Cortex of kidney (tissue), 1 donor: Measurements from ENCODE around the gene MTMR11.

Experiments used
- DNase-seq: peaks from one replicate; lab custom pipeline; 2025; lab: John Stamatoyannopoulos, UW

The MTMR11 gene

DNA sequence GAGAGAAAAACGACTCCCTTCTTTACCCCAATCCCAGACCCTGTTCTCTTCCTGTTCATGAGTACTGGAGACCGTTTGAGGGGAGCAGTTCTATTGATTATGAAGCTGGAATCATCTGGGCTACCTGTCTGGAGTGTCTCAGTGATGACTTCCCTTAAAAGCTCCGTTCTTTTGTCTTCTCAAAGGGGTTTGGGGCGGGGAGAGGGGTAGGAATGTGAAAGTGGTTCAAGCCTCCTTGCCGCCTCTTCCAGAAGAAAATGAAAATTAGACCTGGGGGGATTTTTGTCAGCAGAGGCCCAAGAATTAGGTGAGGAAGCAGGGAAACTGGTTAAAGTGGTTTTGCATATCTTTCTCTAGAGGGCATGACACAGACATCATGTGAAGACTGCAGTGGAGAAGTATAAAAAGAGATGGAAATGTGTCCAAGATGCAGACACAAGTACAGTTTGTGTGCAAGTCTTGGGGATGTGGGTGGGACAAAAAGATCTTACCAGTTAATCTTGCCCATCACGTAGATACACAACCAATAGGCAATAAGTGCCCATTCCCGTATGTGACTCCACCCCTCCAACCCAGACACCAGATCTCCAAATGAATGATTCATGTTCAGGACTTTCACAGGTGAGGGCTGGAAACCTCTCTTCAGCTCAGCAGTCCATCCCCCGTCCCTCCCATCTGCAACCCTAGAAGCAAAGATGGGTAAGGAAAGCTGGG, 470 bp upstream of the MTMR11 start:
- DNase-seq, result no peak

DNA sequence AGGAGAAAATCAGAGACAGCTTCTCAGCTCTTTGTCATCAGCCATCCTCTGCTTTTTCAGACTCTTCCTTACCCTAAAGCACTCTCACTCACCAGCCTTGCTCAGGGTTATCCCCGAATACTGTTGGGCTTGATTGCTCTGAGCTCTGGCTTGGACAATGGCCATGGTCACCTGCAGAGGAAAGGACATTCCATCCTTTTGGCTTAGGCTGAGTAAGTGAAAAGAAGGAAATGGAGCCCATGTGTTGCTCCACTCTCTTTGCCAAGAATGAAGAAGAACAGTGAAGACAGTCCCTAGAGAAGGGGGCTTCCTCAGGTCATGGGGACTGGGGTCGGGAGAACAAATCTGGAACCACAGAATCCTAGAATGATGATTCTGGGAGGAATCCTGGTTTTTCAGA, 2.3 kb downstream of the MTMR11 start:
- no peak for DNase-seq

DNA sequence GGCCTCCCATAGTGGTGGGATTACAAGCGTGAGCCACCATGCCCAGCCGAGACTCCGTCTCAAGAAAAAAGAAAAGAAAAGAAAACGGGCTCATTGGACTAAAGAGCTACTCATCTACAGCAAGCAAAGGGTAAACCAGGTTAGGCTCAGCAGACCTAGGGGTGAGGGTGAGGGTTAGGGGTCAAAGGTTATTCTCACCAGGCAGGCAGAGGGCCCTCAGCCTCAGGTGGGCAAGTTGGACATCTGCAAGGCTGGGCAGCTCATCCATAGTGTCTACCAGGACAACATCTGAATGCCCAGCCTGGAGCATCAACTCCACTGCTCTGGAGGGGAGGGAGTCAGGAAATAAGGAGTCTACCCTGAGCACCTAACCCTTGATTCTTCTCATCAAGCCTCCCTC, 3.5 kb downstream of the MTMR11 start:
- no peak for DNase-seq

DNA sequence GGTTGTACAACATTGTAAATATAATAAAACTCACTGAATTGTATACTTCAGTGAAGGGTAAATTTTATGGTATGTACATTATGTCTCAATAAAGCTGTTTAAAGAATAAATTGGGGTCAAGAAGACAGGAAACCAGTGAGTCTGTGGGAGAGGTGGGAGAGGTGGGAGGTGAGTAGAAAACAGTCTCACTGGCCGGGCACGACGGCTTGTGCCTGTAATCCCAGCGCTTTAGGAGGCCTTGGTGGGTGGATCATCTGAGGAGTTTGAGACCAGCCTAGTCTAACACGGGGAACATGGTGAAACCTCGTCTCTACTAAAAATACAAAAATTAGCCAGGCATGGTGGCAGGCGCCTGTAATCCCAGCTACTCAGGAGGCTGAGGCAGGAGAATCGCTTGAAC, 4.2 kb downstream of the MTMR11 start:
- no peak for DNase-seq

DNA sequence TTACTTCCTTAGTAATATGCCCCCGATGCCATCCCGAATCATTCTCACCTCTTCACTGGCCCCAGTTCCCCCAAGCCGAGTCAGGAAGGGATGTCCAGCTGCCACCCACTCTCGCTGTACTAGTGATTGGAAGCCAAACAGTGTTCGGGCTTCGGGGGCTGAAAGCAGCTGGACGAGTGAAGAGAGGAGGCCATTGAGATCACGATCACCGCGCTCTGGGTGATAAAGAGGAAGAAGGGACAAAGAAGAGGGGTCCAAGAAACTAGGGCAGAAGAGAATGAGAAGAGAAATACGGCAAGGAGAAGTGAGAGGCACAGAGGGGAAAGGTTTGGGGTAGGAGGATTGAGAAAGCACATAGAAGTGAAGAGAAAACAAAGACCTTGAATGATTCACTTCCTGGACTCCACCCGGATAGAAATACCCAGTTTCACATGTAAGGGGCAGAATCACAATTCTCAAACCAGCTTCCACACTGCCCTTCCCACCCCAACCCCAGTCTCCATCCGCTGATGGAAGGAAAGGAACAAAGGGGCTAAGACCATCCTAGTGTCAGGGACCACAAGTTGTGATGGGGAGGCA, 5.4 kb downstream of the MTMR11 start:
- no peak for DNase-seq

DNA sequence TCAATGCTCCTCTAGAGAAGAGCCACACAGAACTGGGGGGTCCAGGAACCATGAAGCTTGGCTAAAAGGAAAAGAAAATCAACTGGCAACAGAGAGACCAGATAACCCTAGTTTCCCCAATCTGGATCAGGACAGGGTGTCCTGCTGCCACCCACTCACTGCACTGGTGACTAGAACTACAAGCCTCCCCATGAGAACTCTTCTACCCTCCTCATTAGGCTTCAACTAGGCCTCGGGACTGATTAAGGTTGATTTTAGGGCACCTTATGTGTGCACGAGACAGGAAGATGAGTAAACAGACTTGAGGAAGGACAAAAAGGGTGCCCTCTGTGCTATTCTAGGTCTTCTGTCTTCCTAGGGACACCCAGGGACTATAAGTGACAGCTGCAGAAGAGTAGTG, 6.8 kb downstream of the MTMR11 start:
- no peak for DNase-seq

DNA sequence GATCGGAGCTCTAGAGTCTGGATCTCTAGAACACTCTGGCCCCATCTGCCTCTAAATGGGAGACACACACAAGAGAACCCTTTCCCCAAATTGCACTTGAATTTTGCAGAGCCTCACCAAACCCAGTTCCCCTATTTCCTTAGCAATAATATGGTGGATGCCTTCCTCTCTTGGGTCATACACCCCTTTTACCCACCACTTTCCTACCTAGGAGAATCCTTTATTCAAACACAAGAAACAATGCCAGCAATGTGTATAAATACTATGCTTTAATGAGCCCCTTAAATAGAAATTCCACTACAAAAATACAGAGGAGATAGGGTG, 8.3 kb downstream of the MTMR11 start:
- DNase-seq, result no peak

DNA sequence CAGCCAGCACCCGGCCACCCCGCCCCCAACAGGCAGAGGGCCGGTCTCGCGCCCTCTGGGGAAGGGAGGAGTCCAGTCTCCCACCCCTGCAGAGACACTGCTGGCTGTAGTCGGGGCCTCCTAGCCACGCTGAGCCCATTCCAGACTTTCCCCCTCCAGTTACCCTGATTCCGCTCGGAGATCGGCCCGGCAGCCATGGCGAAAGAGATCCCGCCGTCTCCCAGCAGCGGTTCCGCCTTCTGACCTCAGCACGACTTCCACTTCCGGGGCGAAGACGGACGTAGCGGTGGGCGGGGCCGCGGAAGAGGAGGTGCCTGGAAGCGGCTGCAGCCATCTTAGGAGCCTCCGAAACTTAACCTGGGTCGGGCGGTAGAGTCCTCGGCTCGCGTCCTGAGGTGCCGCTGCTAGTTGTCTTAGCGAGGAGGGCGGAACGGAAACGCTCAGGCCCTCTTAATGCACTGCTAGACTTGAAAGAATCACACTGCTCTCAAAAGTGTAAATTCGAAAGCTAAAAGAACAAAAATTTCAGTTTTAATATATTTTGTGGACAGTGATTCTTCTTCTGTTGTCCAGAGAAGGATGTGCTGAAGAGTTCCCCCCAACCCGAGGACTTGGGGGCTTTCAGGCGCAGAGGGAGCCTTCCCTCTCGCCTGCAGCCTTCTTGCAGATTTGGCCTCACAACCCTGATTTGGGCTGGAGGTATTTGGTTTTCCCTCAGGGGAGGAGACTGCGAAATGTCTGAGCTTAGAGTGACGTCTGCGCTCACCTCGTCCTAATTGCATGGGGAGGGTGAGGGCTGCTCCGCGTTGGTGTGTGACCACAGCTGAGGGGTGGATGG, 8.9 kb downstream of the MTMR11 start, which contains the start of gene SF3B4:
Gene SF3B4 (minus strand): TSS at position 241 of the 838 bp plus-strand sequence. CDS start 44 bp downstream, at position 197.
- DNase-seq, result no peak

DNA sequence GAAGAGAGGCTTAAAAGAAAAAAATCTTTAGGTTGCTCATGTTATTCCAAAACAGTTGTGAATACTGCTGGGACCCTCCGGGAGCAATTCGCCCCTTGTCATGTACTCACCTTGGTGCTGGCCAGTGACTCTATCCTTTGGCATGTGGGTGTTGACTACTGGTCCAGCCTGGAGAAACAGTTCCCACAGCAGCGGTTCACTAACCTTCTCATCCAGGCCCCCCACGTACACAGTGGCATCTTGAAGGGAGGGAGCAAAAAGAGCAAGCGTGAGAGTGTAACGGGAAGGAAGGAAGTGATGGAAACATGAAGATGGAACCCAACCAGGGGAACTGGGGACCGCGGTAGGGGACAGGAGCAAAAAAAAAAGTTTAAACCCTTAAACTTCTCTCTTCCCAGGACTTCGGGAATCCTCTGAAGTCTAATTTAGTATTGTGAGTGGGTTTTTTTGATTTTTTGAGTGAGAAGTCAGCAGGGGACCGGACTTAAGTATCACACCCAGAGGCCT, 9.6 kb downstream of the MTMR11 start:
- no peak for DNase-seq

DNA sequence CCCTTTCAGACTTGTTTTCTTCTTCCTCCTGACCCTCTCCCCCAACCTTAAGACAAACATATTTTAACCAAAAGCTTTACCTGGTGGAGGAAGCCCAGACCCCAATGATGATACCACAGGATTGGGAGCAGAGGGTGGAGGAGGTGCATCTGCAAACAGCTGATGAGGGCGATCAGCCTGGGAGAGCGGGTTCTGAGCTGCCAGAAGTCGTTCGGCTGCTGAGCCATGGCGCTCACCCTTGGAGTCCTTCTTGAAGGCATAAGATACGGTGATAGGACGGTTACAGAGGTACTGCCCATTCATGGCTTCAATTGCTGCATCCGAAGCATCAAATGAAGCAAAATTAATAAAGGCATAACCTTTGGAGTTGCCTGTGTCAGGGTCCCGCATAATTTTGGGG, 10.4 kb downstream of the MTMR11 start:
- no peak for DNase-seq

DNA sequence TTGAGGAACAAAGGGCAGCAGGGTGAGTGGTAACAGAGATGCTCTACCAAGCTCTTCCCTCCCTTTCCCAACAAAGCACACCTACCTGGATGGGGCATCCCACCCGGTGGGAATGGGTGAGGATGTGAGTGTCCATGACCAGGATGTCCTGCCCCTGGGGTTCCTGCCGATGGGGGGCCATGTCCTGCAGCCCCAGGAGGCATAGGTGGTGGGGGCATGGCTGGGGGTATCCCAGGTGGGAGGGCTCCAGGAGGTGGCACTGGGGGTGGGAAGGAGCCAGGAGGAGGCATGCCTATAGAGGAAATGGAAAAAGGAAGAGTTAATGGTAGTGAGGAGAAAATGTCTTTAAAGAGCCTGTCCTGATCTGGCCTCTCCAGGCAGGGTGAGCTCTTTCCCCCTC, 10.9 kb downstream of the MTMR11 start:
- no peak for DNase-seq

DNA sequence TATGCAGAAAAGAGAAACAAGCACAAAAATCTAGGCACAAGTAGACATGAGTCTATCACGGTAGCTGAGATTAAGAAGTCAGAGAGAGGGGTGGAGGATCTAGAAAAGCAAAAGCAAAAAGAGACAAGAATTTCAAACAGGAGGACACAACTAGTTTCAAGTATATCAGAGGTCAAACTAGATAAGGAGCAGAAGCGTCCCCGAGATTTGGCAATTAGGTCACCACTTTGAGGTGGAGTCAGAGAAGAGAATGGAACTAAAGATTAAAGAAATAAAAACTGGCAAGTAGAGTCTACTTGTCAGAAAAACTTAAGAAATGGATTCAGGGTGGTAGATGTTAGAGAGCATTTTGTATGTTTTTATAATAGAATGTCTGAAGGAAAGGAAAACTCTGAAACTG, 11.3 kb downstream of the MTMR11 start:
- no peak for DNase-seq

DNA sequence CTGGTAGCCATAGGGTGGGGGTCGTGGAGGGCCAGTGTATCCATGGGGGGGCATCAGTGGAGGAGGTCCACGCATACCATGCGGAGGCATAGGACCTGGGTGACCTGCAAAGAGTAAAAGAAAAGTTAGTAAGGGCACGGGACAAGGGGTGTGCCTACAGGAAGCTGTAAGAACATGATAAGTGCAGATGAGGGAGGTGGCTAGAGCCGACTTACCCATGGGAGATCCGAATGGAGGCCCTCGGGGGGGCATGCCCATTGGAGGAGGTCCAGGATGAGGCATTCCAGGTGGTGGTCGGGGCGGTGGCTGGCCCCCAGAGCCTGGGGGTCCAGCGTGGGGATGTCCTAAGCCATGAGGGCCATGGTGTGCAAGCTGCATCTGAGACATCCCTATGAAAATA, 13.1 kb downstream of the MTMR11 start:
- no peak for DNase-seq

DNA sequence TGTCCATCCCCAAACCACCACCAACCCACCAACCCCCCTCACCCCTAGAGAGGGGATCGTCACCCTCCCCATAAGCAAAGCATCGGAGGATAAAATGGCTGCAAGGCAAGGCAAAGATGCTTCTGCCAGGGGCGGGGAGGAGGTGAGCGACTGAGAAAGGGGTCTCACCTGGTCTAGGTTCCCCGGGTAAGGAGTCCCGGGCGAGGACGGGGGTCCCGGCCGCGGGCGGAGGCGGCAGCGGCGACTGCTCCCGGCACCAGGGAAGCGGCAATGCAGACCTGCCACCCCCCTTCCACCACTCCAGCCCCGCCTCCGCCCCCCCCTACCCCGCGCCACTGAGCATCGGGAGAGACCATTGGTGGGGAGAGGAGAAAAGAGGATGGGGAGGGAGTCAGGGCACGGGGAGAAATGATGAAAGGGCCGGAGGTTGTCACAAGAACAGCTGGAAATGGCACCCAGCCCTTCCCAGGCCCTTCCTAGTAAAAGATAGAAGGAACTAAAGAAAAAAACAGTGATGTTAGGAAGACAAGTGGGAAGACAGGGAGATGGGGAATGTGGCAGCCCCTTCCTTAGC, 19.0 kb downstream of the MTMR11 start, which contains the start of gene SV2A:
Gene SV2A (minus strand): TSS at position 274 of the 574 bp plus-strand sequence. CDS start 4,004 bp downstream, outside the sequence.
- DNase-seq, result no peak

DNA sequence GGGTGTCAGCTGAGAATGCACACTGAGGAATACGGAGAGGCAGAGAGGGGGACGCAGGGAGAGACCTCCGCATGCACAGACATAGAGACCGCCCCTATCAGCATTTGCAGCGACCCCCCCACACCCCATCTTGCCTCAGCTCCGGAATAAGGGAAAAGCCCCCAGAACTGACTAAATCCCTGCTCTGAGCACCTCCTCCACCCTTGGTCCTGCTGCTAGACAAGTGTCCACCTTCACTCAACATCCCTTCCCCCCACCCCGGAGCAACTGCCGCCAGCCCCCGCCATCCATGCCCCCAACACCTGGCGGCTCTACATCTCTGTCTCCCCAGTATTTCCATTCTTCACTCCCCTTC, 19.8 kb downstream of the MTMR11 start:
- no peak for DNase-seq

DNA sequence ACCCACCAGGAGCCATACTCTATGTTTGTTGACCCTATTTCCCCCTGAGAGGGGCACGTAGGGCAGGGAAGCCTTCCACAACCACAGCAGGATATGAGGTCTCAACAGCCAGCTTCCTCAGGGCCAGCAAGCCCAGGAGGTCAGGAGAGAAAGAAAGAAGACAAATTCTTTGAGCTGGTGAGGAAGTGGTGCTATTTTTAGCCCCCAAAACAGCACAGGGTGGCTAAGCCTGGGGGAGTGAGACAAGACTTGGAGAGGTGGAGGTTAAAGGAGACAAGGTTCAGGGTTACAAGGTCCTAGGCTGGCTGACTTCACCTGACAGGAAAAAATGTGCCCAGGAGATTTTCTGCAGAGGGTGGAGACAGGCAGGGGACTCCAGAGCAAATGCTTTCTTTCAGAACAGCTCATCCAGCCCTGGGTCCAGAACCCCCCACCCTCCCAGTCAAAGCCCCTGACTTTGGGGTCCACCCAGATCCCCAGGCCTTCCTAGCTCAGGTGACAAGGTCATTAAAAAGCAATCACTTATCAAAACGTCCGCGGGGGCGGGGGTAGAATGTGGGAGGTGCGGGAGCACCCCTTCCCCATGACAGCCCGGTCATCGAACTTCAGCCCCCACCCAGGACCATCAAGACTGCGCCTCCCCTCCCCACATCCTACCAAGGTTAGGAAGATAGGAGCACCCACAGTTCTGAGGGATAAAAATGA, 20.3 kb downstream of the MTMR11 start:
- no peak for DNase-seq

DNA sequence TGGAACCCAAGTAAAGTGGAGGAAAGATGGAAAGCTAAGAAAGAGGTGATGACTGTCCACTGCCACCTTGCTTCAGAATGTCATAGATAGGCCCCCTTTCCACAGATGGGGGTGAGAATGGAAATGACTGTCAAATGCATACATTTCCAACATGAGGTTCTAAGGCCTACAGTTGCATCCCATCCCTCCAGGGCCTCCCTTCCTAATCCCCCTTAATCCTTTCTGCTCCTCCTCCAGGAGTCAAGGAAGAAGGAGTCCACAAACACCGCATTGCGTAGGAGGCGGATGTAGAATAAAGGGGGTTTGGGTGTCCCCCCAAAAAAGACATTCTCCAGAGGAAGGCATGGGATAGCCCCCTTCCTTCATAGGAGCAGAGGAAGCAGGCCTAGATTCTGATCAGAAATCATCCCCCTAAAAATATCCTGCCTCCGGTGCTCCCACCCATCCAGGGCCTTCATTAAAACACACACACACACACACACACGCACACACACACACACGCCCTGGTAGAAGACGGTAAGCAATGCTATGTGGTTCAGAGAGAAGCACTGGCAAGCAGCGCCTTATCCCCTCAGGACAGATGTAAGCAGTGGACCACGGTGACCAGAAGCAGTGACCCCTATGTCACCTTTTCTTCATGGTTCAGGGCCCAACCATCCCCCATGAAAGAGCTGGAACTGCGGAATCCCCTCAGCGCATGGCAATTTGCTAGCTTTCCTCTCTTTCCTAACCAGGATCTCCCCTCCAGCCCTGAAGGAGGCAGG, 21.1 kb downstream of the MTMR11 start:
- no peak for DNase-seq

DNA sequence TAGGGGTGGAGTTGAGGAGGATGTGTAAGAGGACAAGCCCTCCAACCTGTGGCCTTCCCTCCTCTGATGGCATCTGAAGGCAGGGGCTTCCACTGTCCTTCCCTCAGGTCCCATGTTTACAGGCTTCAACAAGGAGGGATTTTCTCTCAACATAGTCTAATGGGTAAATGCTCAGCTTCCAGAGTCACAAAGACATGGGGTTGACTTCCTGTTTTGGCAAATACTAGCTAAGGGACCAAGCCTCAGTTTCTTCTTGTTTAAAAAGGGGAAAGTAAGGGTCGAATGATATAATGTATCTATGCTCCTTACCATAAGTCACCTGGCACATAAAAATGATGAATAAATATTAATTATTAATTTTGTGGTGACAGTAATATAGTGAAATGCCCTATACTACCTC, 22.1 kb downstream of the MTMR11 start:
- DNase-seq, result no peak

DNA sequence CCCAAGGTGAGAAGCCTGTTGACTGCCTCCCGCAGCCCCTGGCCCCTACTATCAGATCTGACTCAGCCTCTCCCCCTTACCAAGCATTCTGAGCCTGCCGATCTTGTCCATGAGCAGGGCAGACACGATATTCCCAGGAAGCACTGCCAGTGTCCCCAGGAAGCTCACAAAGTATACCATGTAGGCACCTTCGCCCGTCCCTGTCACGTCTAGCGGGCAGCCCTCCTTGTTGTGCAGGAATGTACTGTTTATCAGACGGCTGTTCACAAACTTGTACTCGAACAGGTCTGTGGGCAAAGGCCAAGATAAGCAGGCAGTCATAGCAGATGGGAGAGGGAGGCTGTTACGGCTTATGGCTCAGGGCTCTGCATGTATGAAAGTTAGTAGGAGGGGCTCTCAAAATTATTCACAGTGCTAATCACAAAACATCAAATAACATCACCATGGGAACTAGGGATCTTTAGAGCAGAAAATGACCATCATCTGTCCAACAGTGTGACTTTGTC, 30.1 kb downstream of the MTMR11 start:
- DNase-seq, result no peak

DNA sequence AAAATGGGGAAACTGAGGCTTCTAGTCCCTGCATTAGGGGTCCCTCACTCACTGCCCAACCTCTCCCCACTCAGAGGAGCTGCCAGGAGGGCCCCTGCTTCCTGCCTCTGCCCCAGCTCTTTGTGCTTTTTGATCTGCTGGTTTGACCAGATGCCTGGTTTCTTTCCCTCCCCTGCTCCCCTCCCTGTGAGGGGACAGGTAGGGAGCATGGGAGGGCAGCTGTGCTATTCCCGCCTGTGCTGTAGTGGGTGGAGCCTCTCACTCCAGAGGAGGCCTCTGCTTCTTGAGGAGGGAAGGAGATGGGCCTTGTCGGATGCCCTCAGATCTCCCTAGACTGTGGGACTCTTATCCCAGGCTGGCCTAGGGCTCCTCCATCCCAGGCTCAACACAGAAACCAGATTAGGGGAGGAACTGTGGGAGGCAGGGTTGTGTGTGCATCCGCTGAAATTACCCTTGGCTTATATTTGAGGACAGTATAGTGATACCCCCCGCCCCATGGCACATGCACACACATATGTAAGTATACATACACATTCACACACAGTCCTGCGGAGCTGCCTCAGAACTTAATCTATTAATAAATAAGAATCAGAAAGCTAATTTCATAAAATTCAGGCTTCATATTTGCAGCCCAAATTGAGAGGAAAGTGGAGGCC, 32.7 kb downstream of the MTMR11 start:
- DNase-seq, result no peak
